Liver (tissue), 9 donors: ENCODE results near the gene UBE2R2. TPM values are rescaled to one million over a fixed set of nuclear protein-coding genes. Genes with fewer than 3 reads are reported as not detected.

Experiments
- DNase-seq: peaks from one replicate; pipeline ENCODE4 v3.0.0-alpha.2; 2017; ENCODE audit warnings: low spot score
- H3K27ac ChIP-seq, 2 donors: one replicate each; pipeline ENCODE4 v1.7.0; 2013; ENCODE audit warnings: inconsistent platforms in 2 of 2, low read length in 2 of 2, control low read depth in 1 of 2, low read depth in 1 of 2, mild to moderate bottlenecking in 1 of 2
- H3K27me3 ChIP-seq, 4 donors: one replicate each; pipeline versions ENCODE4 v1.6.1 to v1.7.0; 2013; ENCODE audit warnings: low read length in 3 of 4, inconsistent platforms in 1 of 4, mild to moderate bottlenecking in 1 of 4, moderate library complexity in 1 of 4; ENCODE audit not compliant: control insufficient read depth in 4 of 4, insufficient read depth in 4 of 4
- H3K36me3 ChIP-seq, 4 donors: one replicate each; pipeline versions ENCODE4 v1.6.1 to v1.7.0; 2013; ENCODE audit warnings: low read length in 3 of 4, mild to moderate bottlenecking in 3 of 4, low read depth in 1 of 4, moderate library complexity in 1 of 4; ENCODE audit not compliant: control insufficient read depth in 4 of 4, insufficient read depth in 3 of 4
- H3K4me1 ChIP-seq, 4 donors: one replicate each; pipeline versions ENCODE4 v1.6.1 to v1.7.0; 2013; ENCODE audit warnings: low read length in 3 of 4, mild to moderate bottlenecking in 3 of 4, moderate library complexity in 1 of 4; ENCODE audit not compliant: control insufficient read depth in 4 of 4, insufficient read depth in 4 of 4
- H3K4me3 ChIP-seq, 3 donors: one replicate each; pipeline versions ENCODE4 v1.6.1 to v1.7.0; 2013; ENCODE audit warnings: low read length in 3 of 3, control low read depth in 1 of 3, low read depth in 1 of 3, mild to moderate bottlenecking in 1 of 3
- H3K9ac ChIP-seq, 2 donors: one replicate each; pipeline ENCODE4 v1.7.0; 2013; ENCODE audit warnings: low read length in 2 of 2, mild to moderate bottlenecking in 2 of 2, moderate library complexity in 2 of 2, control low read depth in 1 of 2, low read depth in 1 of 2
- H3K9me3 ChIP-seq, 4 donors: one replicate each; pipeline versions ENCODE4 v1.6.1 to v1.7.0; 2013; ENCODE audit warnings: low read length in 3 of 4; ENCODE audit not compliant: control insufficient read depth in 4 of 4
- EGR1 ChIP-seq, 2 donors: IDR thresholded peaks; 2 replicates each; pipeline ENCODE4 v1.6.1; 2016 to 2018; ENCODE audit warnings: antibody characterized with exemption in 2 of 2, low read depth in 2 of 2
- FOXA1 ChIP-seq: IDR thresholded peaks from 2 replicates; pipeline ENCODE4 v1.6.1; 2016; ENCODE audit warnings: antibody characterized with exemption
- FOXA2 ChIP-seq: IDR thresholded peaks from 2 replicates; pipeline ENCODE4 v1.6.1; 2016; ENCODE audit warnings: antibody characterized with exemption
- GABPA ChIP-seq, 2 donors: IDR thresholded peaks in 1 of 2; conservative IDR thresholded peaks in 1 of 2; 2 replicates each; pipeline ENCODE4 v1.6.1; 2016; ENCODE audit warnings: antibody characterized with exemption in 2 of 2, mild to moderate bottlenecking in 1 of 2, moderate library complexity in 1 of 2
- HNF4A ChIP-seq, 2 donors: conservative IDR thresholded peaks; 2 replicates each; pipeline ENCODE4 v1.6.1; 2016; ENCODE audit warnings: antibody characterized with exemption in 2 of 2, mild to moderate bottlenecking in 2 of 2
- HNF4G ChIP-seq: IDR thresholded peaks from 2 replicates; pipeline ENCODE4 v1.6.1; 2016; ENCODE audit warnings: antibody characterized with exemption
- JUND ChIP-seq, 2 donors: IDR thresholded peaks; 2 replicates each; pipeline ENCODE4 v1.6.1; 2016; ENCODE audit warnings: antibody characterized with exemption in 2 of 2
- RAD21 ChIP-seq, 2 donors: IDR thresholded peaks; 2 replicates each; pipeline ENCODE4 v1.6.1; 2016; ENCODE audit warnings: antibody characterized with exemption in 2 of 2, mild to moderate bottlenecking in 2 of 2
- RXRA ChIP-seq, 2 donors: IDR thresholded peaks; 2 replicates each; pipeline ENCODE4 v1.6.1; 2017 to 2018; ENCODE audit warnings: antibody characterized with exemption in 2 of 2, mild to moderate bottlenecking in 1 of 2
- TAF1 ChIP-seq: conservative IDR thresholded peaks from 2 replicates; pipeline ENCODE4 v1.6.1; 2016; ENCODE audit warnings: antibody characterized with exemption, mild to moderate bottlenecking
- YY1 ChIP-seq: IDR thresholded peaks from 2 replicates; pipeline ENCODE4 v1.6.1; 2016; ENCODE audit warnings: antibody characterized with exemption, mild to moderate bottlenecking
- WGBS: extraction: QIAGEN DNeasy Blood & Tissue Kit; methylation state at CpG from one replicate; pipeline ENCODE4 v1.1.7; 2013; 5-methylcytosine and 5-hydroxymethylcytosine counted together
- polyA plus RNA-seq, 2 donors: library from polyadenylated mRNA; stranded (reverse) in 1 of 2; unstranded in 1 of 2; fragments of 200-250 nt in 1 of 2; fragments of >200 nt in 1 of 2; fragmentation: Nextera tagmentation in 1 of 2; extraction: Ambion mirVana in 1 of 2; gene quantifications; one replicate each; pipeline versions ENCODE4 v1.2.1 to v1.2.3, GENCODE V29; 2013 to 2015
- total RNA-seq, 2 donors: library from RNA; depleted of rRNA; stranded (reverse); fragments of >200 nt; gene quantifications; one replicate each; pipeline ENCODE4 v1.2.3, GENCODE V29; 2014
- TF ChIP-seq, protein P1 (sequence below): fragments of 150-350 bp; IDR thresholded peaks from 2 replicates; pipeline ENCODE4 v1.5.1; 2017; ENCODE audit warnings: improper control_type of control experiment, low read depth, low read length; ENCODE audit not compliant: missing input control
- TF ChIP-seq, protein P2 (sequence below): IDR thresholded peaks from 2 replicates; pipeline ENCODE4 v1.6.1; 2016; ENCODE audit warnings: antibody characterized with exemption, mild to moderate bottlenecking
- TF ChIP-seq, protein P3 (sequence below): IDR thresholded peaks from 2 replicates; pipeline ENCODE4 v1.6.1; 2016; ENCODE audit warnings: antibody characterized with exemption
- TF ChIP-seq, protein P4 (sequence below): IDR thresholded peaks from 2 replicates; pipeline ENCODE4 v1.6.1; 2016; ENCODE audit warnings: antibody characterized with exemption
- TF ChIP-seq, protein P5 (sequence below): IDR thresholded peaks from 2 replicates; pipeline ENCODE4 v1.6.1; 2016; ENCODE audit warnings: antibody characterized with exemption
- donor health status: healthy.
- donor health status: healthy.
- donor health status: healthy.
- donor health status: healthy.
- donor health status: healthy.

The UBE2R2 gene
- total and polyA plus RNA-seq, 4 donors = 10.8 to 15.0 (median 14.2) TPM

DNA sequence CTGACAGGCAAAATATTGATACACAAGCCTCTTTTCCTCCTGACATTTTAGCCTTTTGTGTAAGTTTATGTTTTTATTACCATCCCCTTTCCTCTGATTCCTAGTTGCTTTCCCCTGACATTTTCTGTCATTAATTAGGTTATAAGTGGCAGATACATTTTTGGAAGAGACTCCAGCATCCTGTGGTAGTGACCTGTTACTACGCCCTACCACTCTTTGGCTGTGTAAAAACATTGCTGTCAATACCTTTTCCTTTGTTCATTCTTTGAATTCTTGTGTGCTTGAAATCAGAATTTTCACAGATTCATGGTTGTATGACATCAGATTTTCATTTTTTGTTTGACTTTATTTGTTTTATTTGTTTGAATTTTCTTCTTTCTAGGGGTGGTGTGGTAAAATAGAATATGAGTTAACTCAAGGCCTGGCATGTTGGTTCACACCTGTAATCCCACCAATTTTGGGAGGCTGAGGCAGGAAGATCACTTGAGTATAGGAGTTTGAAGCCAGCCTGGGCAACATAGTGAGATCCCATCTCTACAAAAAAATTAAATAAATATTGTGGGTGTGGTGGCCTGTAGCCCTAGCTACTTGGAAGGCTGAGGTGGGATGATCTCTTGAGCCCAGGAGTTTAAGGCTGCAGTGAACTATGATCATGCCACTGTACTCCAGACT is 43.4 kb downstream of the UBE2R2 start:
- Histone ChIP-seq H3K27ac (no peak overlapping the region), H3K9ac (no peak overlapping the region), H3K36me3 (peaks cover 0 to 4% (median 0%) of the 10 kb centered on the region in 4 donors), H3K27me3 (no peaks in the 10 kb centered on the region), H3K9me3 (no peaks in the 10 kb centered on the region), H3K4me1 (peaks cover 9 to 25% (median 13%) of the 10 kb centered on the region in 4 donors), H3K4me3 (no peak overlapping the region)
- TF ChIP-seq GABPA (IDR thresholded peaks at IDR 0.05 in 1 of 2, conservative IDR thresholded peaks at IDR 0.05 in 1 of 2) (no peak), TAF1 (no peak)
- TF ChIP-seq, protein P1, sequence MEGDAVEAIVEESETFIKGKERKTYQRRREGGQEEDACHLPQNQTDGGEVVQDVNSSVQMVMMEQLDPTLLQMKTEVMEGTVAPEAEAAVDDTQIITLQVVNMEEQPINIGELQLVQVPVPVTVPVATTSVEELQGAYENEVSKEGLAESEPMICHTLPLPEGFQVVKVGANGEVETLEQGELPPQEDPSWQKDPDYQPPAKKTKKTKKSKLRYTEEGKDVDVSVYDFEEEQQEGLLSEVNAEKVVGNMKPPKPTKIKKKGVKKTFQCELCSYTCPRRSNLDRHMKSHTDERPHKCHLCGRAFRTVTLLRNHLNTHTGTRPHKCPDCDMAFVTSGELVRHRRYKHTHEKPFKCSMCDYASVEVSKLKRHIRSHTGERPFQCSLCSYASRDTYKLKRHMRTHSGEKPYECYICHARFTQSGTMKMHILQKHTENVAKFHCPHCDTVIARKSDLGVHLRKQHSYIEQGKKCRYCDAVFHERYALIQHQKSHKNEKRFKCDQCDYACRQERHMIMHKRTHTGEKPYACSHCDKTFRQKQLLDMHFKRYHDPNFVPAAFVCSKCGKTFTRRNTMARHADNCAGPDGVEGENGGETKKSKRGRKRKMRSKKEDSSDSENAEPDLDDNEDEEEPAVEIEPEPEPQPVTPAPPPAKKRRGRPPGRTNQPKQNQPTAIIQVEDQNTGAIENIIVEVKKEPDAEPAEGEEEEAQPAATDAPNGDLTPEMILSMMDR = peak; percentile 23
- TF ChIP-seq, protein P2, sequence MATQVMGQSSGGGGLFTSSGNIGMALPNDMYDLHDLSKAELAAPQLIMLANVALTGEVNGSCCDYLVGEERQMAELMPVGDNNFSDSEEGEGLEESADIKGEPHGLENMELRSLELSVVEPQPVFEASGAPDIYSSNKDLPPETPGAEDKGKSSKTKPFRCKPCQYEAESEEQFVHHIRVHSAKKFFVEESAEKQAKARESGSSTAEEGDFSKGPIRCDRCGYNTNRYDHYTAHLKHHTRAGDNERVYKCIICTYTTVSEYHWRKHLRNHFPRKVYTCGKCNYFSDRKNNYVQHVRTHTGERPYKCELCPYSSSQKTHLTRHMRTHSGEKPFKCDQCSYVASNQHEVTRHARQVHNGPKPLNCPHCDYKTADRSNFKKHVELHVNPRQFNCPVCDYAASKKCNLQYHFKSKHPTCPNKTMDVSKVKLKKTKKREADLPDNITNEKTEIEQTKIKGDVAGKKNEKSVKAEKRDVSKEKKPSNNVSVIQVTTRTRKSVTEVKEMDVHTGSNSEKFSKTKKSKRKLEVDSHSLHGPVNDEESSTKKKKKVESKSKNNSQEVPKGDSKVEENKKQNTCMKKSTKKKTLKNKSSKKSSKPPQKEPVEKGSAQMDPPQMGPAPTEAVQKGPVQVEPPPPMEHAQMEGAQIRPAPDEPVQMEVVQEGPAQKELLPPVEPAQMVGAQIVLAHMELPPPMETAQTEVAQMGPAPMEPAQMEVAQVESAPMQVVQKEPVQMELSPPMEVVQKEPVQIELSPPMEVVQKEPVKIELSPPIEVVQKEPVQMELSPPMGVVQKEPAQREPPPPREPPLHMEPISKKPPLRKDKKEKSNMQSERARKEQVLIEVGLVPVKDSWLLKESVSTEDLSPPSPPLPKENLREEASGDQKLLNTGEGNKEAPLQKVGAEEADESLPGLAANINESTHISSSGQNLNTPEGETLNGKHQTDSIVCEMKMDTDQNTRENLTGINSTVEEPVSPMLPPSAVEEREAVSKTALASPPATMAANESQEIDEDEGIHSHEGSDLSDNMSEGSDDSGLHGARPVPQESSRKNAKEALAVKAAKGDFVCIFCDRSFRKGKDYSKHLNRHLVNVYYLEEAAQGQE = no peak
- TF ChIP-seq, protein P3, sequence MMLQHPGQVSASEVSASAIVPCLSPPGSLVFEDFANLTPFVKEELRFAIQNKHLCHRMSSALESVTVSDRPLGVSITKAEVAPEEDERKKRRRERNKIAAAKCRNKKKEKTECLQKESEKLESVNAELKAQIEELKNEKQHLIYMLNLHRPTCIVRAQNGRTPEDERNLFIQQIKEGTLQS = no peak
- 90% methylated on average over 1 of the region's 1 CpG for WGBS
- no peak for DNase-seq

DNA sequence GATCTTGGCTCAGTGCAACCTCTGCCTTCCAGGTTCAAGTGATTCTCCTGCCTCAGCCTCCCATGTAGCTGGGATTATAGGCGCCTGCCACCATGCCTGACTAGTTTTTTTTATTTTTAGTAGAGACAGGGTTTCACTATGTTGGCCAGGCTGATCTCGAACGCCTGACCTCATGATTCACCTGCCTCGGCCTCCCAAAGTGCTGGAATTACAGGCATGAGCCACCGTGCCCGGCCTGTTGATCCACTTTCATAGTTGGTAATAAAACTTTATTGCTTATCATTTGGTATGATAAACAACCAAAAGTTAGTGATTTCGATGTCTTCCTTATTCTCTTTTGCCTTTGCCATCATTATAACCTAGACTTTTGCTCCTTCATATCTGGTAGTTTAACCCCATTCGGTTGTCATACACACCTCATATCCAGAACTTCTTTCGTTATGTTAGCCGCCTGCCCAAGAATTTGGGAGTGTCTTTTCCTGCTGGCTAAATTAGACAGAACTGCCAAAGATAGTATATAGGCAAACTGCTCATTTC is 45.0 kb downstream of the UBE2R2 start:
- Histone ChIP-seq H3K9ac (no peak overlapping the region), H3K27ac (no peak overlapping the region), H3K4me3 (no peak overlapping the region), H3K27me3 (no peaks in the 10 kb centered on the region), H3K9me3 (no peaks in the 10 kb centered on the region), H3K36me3 (peaks cover 0 to 4% (median 0%) of the 10 kb centered on the region in 4 donors), H3K4me1 (peaks cover 0 to 12% (median 2%) of the 10 kb centered on the region in 4 donors)
- DNase-seq = no peak
- WGBS = 87% methylated on average over 10 of the region's 10 CpGs
- TF ChIP-seq HNF4A (conservative IDR thresholded peaks at IDR 0.05) (no peak), JUND (IDR thresholded peaks at IDR 0.05) (no peak), HNF4G (no peak), FOXA1 (no peak), TAF1 (no peak), RAD21 (IDR thresholded peaks at IDR 0.05) (no peak), RXRA (IDR thresholded peaks at IDR 0.05) (no peak), EGR1 (IDR thresholded peaks at IDR 0.05; ENCODE audit: low read depth in 2 of 2) (no peak), FOXA2 (no peak), YY1 (no peak), GABPA (IDR thresholded peaks at IDR 0.05 in 1 of 2, conservative IDR thresholded peaks at IDR 0.05 in 1 of 2) (no peak)
- TF ChIP-seq, protein P1 = no peak
- TF ChIP-seq, protein P2 = no peak
- TF ChIP-seq, protein P4, sequence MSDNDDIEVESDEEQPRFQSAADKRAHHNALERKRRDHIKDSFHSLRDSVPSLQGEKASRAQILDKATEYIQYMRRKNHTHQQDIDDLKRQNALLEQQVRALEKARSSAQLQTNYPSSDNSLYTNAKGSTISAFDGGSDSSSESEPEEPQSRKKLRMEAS = no peak
- TF ChIP-seq, protein P5, sequence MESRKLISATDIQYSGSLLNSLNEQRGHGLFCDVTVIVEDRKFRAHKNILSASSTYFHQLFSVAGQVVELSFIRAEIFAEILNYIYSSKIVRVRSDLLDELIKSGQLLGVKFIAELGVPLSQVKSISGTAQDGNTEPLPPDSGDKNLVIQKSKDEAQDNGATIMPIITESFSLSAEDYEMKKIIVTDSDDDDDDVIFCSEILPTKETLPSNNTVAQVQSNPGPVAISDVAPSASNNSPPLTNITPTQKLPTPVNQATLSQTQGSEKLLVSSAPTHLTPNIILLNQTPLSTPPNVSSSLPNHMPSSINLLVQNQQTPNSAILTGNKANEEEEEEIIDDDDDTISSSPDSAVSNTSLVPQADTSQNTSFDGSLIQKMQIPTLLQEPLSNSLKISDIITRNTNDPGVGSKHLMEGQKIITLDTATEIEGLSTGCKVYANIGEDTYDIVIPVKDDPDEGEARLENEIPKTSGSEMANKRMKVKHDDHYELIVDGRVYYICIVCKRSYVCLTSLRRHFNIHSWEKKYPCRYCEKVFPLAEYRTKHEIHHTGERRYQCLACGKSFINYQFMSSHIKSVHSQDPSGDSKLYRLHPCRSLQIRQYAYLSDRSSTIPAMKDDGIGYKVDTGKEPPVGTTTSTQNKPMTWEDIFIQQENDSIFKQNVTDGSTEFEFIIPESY = no peak
